K562 (cell line): Measurements from ENCODE around the gene TRMT2A. TPM values are rescaled to one million over a fixed set of nuclear protein-coding genes. Genes with fewer than 3 reads are reported as not detected.
A peak's percentile ranks its signal among the peaks of the same experiment; 100 is the strongest.

ENCODE experiments used
- ATAC-seq: fragments of 200-7000 bp; cut with Tn5 transposase; 3 replicates; pipeline ENCODE4 v1.9.1; 2020; ENCODE audit warnings: moderate library complexity
- Bru-seq: library from RNA; stranded (reverse); fragments of 400-500 nt; gene quantifications from one replicate; lab custom pipeline; 2021; lab: Mats Ljungman, UMichigan
- BruChase-seq, 2 experiments: library from RNA; stranded (reverse); fragments of 400-500 nt; gene quantifications; one replicate each; lab custom pipeline; 2021; lab: Mats Ljungman, UMichigan
- BruUV-seq: library from RNA; stranded (reverse); fragments of 400-500 nt; replicated peaks from 2 replicates; lab custom pipeline; 2021; lab: Mats Ljungman, UMichigan
- CTCF ChIA-PET: fragments of 300-600 bp; formaldehyde crosslinking; extraction: SDS; loops from one replicate; lab custom pipeline; 2021; ENCODE audit warnings: low intra/inter-chr PET ratio; lab: Yijun Ruan, JAX
- POLR2A ChIA-PET: fragments of 300-600, 350-650 bp; sonication (Branson Sonifier 250); formaldehyde crosslinking; extraction: SDS; loops from one replicate; lab custom pipeline; 2021; ENCODE audit warnings: antibody characterized with exemption, inconsistent platforms; lab: Yijun Ruan, JAX
- DNase-seq, 4 experiments: peaks; one replicate each; pipeline versions ENCODE4 v3.0.0 to v3.0.0-alpha.2; 2011 to 2018; ENCODE audit warnings: low spot score in 3 of 4, mixed read lengths in 3 of 4; ENCODE audit errors: extremely low read depth in 1 of 4
- FAIRE-seq: peaks from 2 replicates; lab custom pipeline; 2011; peaks lifted over from hg19 to GRCh38; lab: Jason Lieb, UNC
- H2AFZ ChIP-seq: 2 replicates; pipeline ENCODE4 v1.6.0; 2011; ENCODE audit warnings: low read depth, low read length, control low read depth, inconsistent platforms
- H3K27ac ChIP-seq: fragments of 200-600 bp; 3 replicates; pipeline ENCODE4 v1.8.0; 2011; ENCODE audit warnings: low read depth, mild to moderate bottlenecking, control low read depth, inconsistent platforms, low read length, moderate library complexity, mixed read lengths; ENCODE audit errors: extremely low read depth
- H3K27me3 ChIP-seq, 2 experiments: fragments of 300-600 bp in 1 of 2; 2 replicates in 1 of 2; 3 replicates in 1 of 2; pipeline versions ENCODE4 v1.6.0 to v1.8.0; 2011; ENCODE audit warnings: inconsistent platforms in 2 of 2, low read length in 2 of 2, mild to moderate bottlenecking in 1 of 2, mixed read lengths in 1 of 2, moderate library complexity in 1 of 2; ENCODE audit not compliant: control insufficient read depth in 2 of 2, insufficient read depth in 2 of 2
- H3K36me3 ChIP-seq: fragments of 300-600 bp; 3 replicates; pipeline ENCODE4 v1.8.0; 2011; ENCODE audit warnings: mild to moderate bottlenecking, low read length, inconsistent platforms; ENCODE audit not compliant: control insufficient read depth, insufficient read depth
- H3K4me1 ChIP-seq, 2 experiments: fragments of 200-600 bp in 1 of 2; replicated peaks in 1 of 2; 2 replicates in 1 of 2; 3 replicates in 1 of 2; pipeline versions ENCODE4 v1.5.1 to v1.8.0; 2011; ENCODE audit warnings: inconsistent platforms in 2 of 2, low read length in 2 of 2, mild to moderate bottlenecking in 1 of 2, mixed read lengths in 1 of 2, moderate library complexity in 1 of 2; ENCODE audit not compliant: control insufficient read depth in 2 of 2, insufficient read depth in 2 of 2
- H3K4me2 ChIP-seq: 2 replicates; pipeline ENCODE4 v1.6.1; 2011; ENCODE audit warnings: low read length, control low read depth, inconsistent platforms, mixed read lengths; ENCODE audit not compliant: insufficient read depth
- H3K4me3 ChIP-seq: fragments of 200-600 bp; sonication (generic), shearing (Covaris generic); 2 replicates; pipeline ENCODE4 v1.5.1; 2016; ENCODE audit warnings: control low read depth, inconsistent platforms
- H3K79me2 ChIP-seq: fragments of 200-600 bp; 3 replicates; pipeline ENCODE4 v1.8.0; 2011; ENCODE audit warnings: low read length, inconsistent platforms; ENCODE audit not compliant: control insufficient read depth, insufficient read depth
- H3K9ac ChIP-seq, 2 experiments: 2 replicates each; pipeline versions ENCODE4 v1.6.0 to v1.6.1; 2011; ENCODE audit warnings: low read depth in 2 of 2, low read length in 2 of 2, control low read depth in 1 of 2, inconsistent platforms in 1 of 2, mild to moderate bottlenecking in 1 of 2, mixed read lengths in 1 of 2; ENCODE audit not compliant: insufficient read depth in 1 of 2
- H3K9me1 ChIP-seq: one replicate; pipeline ENCODE4 v1.6.0; 2011; ENCODE audit warnings: inconsistent platforms, mild to moderate bottlenecking, low read length, moderate library complexity; ENCODE audit not compliant: control insufficient read depth, insufficient read depth
- H3K9me3 ChIP-seq: replicated peaks from 2 replicates; pipeline ENCODE4 v1.5.1; 2011; ENCODE audit warnings: low read depth, low read length, inconsistent platforms; ENCODE audit not compliant: control insufficient read depth, insufficient read depth
- H4K20me1 ChIP-seq: replicated peaks from 2 replicates; pipeline ENCODE4 v1.6.1; 2011; ENCODE audit warnings: low read length, inconsistent platforms, mixed read lengths; ENCODE audit not compliant: control insufficient read depth, insufficient read depth
- BDP1 ChIP-seq: IDR thresholded peaks from 3 replicates; pipeline ENCODE4 v1.6.1; 2011; ENCODE audit not compliant: insufficient read length, insufficient read depth
- ESRRB ChIP-seq: fragments of 250-450 bp; sonication (Bioruptor Pico); IDR thresholded peaks from 2 replicates; pipeline ENCODE4 v1.5.0; 2020; ENCODE audit warnings: mild to moderate bottlenecking, moderate library complexity, borderline replicate concordance
- PHF8 ChIP-seq: fragments of 200-600 bp; sonication (generic); IDR thresholded peaks from 2 replicates; pipeline ENCODE4 v1.6.1; 2012; ENCODE audit warnings: mixed run types, mild to moderate bottlenecking, inconsistent platforms, low read length, moderate library complexity, borderline replicate concordance
- POLR2B ChIP-seq: fragments of 450-650 bp; IDR thresholded peaks from 2 replicates; pipeline ENCODE4 v1.6.1; 2018; ENCODE audit warnings: low read depth; ENCODE audit not compliant: partially characterized antibody
- POLR3A ChIP-seq: IDR thresholded peaks from 2 replicates; pipeline ENCODE4 v1.6.1; 2011; ENCODE audit warnings: borderline replicate concordance, mild to moderate bottlenecking, moderate library complexity; ENCODE audit not compliant: insufficient read length, insufficient read depth; ENCODE audit errors: extremely low read depth
- RBM25 ChIP-seq: fragments of 200-400 bp; formaldehyde crosslinking; IDR thresholded peaks from 2 replicates; pipeline ENCODE4 v1.6.1; 2018; ENCODE audit warnings: low read length, low read depth, moderate library complexity; ENCODE audit not compliant: severe bottlenecking
- SAFB2 ChIP-seq: fragments of 200-400 bp; formaldehyde crosslinking; IDR thresholded peaks from 2 replicates; pipeline ENCODE4 v1.6.1; 2018; ENCODE audit warnings: borderline replicate concordance, low read length, low read depth, moderate library complexity; ENCODE audit not compliant: severe bottlenecking
- SMARCA5 ChIP-seq: fragments of 450-650 bp; IDR thresholded peaks from 2 replicates; pipeline ENCODE4 v1.6.1; 2016
- TEAD1 ChIP-seq, 2 experiments: fragments of 450-650 bp in 1 of 2; sonication (generic) in 1 of 2; formaldehyde crosslinking; IDR thresholded peaks; 2 replicates each; pipeline versions ENCODE4 v1.4.0 to v1.8.0; 2020 to 2022; ENCODE audit warnings: mild to moderate bottlenecking in 2 of 2, missing genetic modification reagents in 1 of 2
- XRCC3 ChIP-seq: fragments of 450-650 bp; IDR thresholded peaks from 2 replicates; pipeline ENCODE4 v1.6.1; 2017; ENCODE audit warnings: mild to moderate bottlenecking, moderate library complexity
- ZNF133 ChIP-seq: fragments of 250-450 bp; sonication (Bioruptor Pico); IDR thresholded peaks from 2 replicates; pipeline ENCODE4 v1.4.0; 2020; ENCODE audit warnings: mild to moderate bottlenecking
- ZNF146 ChIP-seq: IDR thresholded peaks from one replicate; pipeline ENCODE4 v1.6.1; 2018; ENCODE audit warnings: missing compliant biosample characterization; ENCODE audit not compliant: unreplicated experiment
- ZNF75A ChIP-seq: fragments of 450-650 bp; formaldehyde crosslinking; IDR thresholded peaks from 2 replicates; pipeline ENCODE4 v1.4.0; 2020; ENCODE audit warnings: mild to moderate bottlenecking
- WGBS: fragments of 100-300 bp; shearing (Covaris generic); methylation state at CpG from one replicate; pipeline ENCODE4 v1.1.6; 2016; ENCODE audit warnings: low coverage, mixed read lengths; ENCODE audit not compliant: insufficient coverage; ENCODE audit errors: missing lambda C conversion rate; 5-methylcytosine and 5-hydroxymethylcytosine counted together
- in situ Hi-C: fragments of 300-500 bp; cut with MboI; formaldehyde crosslinking; loops from 4 replicates; pipeline ENCODE4 v1.15.0; 2018; ENCODE audit warnings: inconsistent platforms, mixed read lengths
- intact Hi-C: fragments of 100-400 bp; cut with micrococcal nuclease; formaldehyde crosslinking; loops from 2 replicates; pipeline ENCODE4 v1.14.2; 2022
- long read RNA-seq, 3 experiments: library from polyadenylated mRNA in 2 of 3; library from RNA in 1 of 3; unstranded in 2 of 3; stranded (forward) in 1 of 3; transcript quantifications; one replicate each; pipeline ENCODE4 v2.0.0, GENCODE V29; 2019 to 2022
- polyA minus RNA-seq, 3 experiments: library from RNA; depleted of rRNA, polyadenylated mRNA; stranded (reverse); fragments of >200 nt; gene quantifications; 2 replicates each; pipeline ENCODE4 v1.2.3, GENCODE V29; 2011
- polyA plus RNA-seq, 8 experiments: library from polyadenylated mRNA; depleted of rRNA in 4 of 8; stranded (reverse) in 5 of 8; unstranded in 3 of 8; fragments of >200 nt; fragmentation: Nextera tagmentation in 2 of 8; fragmentation: Illumina TruSeq in 1 of 8; extraction: Ambion mirVana in 2 of 8; extraction: Trizol in 1 of 8; gene quantifications; 2 replicates each; pipeline versions ENCODE4 v1.2.1 to v1.2.3, GENCODE V29; 2011 to 2014; ENCODE audit warnings: inconsistent platforms in 1 of 8, missing spikeins in 1 of 8
- total RNA-seq, 7 experiments: library from RNA; depleted of rRNA in 6 of 7; stranded (reverse); fragments of >200 nt in 6 of 7; fragmentation: Illumina TruSeq in 2 of 7; extraction: Trizol in 2 of 7; gene quantifications; 2 replicates each; pipeline versions ENCODE4 v1.2.1 to v1.2.3, GENCODE V29; 2011 to 2021; ENCODE audit warnings: low replicate concordance in 1 of 7

The TRMT2A gene, protein sequence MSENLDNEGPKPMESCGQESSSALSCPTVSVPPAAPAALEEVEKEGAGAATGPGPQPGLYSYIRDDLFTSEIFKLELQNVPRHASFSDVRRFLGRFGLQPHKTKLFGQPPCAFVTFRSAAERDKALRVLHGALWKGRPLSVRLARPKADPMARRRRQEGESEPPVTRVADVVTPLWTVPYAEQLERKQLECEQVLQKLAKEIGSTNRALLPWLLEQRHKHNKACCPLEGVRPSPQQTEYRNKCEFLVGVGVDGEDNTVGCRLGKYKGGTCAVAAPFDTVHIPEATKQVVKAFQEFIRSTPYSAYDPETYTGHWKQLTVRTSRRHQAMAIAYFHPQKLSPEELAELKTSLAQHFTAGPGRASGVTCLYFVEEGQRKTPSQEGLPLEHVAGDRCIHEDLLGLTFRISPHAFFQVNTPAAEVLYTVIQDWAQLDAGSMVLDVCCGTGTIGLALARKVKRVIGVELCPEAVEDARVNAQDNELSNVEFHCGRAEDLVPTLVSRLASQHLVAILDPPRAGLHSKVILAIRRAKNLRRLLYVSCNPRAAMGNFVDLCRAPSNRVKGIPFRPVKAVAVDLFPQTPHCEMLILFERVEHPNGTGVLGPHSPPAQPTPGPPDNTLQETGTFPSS
- 249 and 785 TPM in 2 replicates for total RNA-seq (2011; cell fraction: chromatin; rRNA removed; ENCODE audit: low replicate concordance)
- 623 and 778 TPM in 2 replicates for total RNA-seq (2011; cell fraction: nucleolus; rRNA removed)
- total RNA-seq (2011; cell fraction: nucleoplasm; rRNA removed): 344 and 378 TPM in 2 replicates
- total RNA-seq (2014; rRNA removed) (203 and 254 TPM in 2 replicates), total RNA-seq (2014; rRNA removed; fragmentation: Illumina TruSeq; extraction: Trizol) (31.5 and 47.4 TPM in 2 replicates), total RNA-seq (2015; rRNA removed; fragmentation: Illumina TruSeq; extraction: Trizol) (151 and 170 TPM in 2 replicates), total RNA-seq (2021) (222 and 242 TPM in 2 replicates), polyA plus RNA-seq (2011; rRNA removed) (102 and 189 TPM in 2 replicates), polyA plus RNA-seq (2014; fragmentation: Illumina TruSeq; extraction: Trizol) (140 and 177 TPM in 2 replicates), polyA plus RNA-seq (2014; fragmentation: Nextera tagmentation; extraction: Ambion mirVana) (1 to 10 TPM; 1.6 to 6.6 TPM), polyA plus RNA-seq (2014; rRNA removed) (258 and 265 TPM in 2 replicates), polyA minus RNA-seq (2011; rRNA and poly(A)+ RNA removed) (57.9 and 72.9 TPM in 2 replicates), Bru-seq, nascent RNA (percentile 94 among the genes with signal in this experiment), BruChase-seq, experiment 1, labeled RNA remaining after a 2-hour chase (percentile 84 among the genes with signal in this experiment), BruChase-seq, experiment 2, labeled RNA remaining after a 6-hour chase (percentile 85 among the genes with signal in this experiment)
- polyA plus RNA-seq (2011; cell fraction: cytosol; rRNA removed): 155 and 253 TPM in 2 replicates
- polyA plus RNA-seq (2011; cell fraction: nucleus; rRNA removed): 1,476 and 1,701 TPM in 2 replicates
- polyA plus RNA-seq (2012): 173 and 189 TPM in 2 replicates
- 87.3 and 128 TPM in 2 replicates for polyA minus RNA-seq (2011; cell fraction: cytosol; rRNA and poly(A)+ RNA removed)
- 286 and 369 TPM in 2 replicates for polyA minus RNA-seq (2011; cell fraction: nucleus; rRNA and poly(A)+ RNA removed)
- long read RNA-seq, experiment 1, transcript TRMT2A-201 (12 exons, 2,964 nt): major isoform, 258 of 570 reads
- long read RNA-seq, experiment 1, transcript TRMT2A-204 (12 exons, 2,473 nt): minor isoform, 12 of 570 reads
- long read RNA-seq, experiment 1, transcript TRMT2A-202 (13 exons, 2,928 nt): minor isoform, 57 of 570 reads
- long read RNA-seq, experiment 1, transcript TRMT2A-213 (2 exons, 762 nt): minor isoform, 5 of 570 reads
- long read RNA-seq, experiment 1, partial matches to known transcripts: 94 of 570 reads
- long read RNA-seq, experiment 1, other reads (novel, unspliced or antisense): 142 of 570 reads
- long read RNA-seq, experiment 2, transcript TRMT2A-202 (13 exons, 2,928 nt): minor isoform, 9 of 153 reads
- long read RNA-seq, experiment 2, transcript TRMT2A-201 (12 exons, 2,964 nt): major isoform, 63 of 153 reads
- long read RNA-seq, experiment 2, transcript TRMT2A-204 (12 exons, 2,473 nt): minor isoform, 5 of 153 reads
- long read RNA-seq, experiment 2, partial matches to known transcripts: 26 of 153 reads
- long read RNA-seq, experiment 2, other reads (novel, unspliced or antisense): 44 of 153 reads
- long read RNA-seq, experiment 3, transcript TRMT2A-204 (12 exons, 2,473 nt): minor isoform, 7 of 130 reads
- long read RNA-seq, experiment 3, transcript TRMT2A-202 (13 exons, 2,928 nt): minor isoform, 14 of 130 reads
- long read RNA-seq, experiment 3, transcript TRMT2A-201 (12 exons, 2,964 nt): major isoform, 62 of 130 reads
- long read RNA-seq, experiment 3, partial matches to known transcripts: 6 of 130 reads
- long read RNA-seq, experiment 3, other reads (novel, unspliced or antisense): 38 of 130 reads

DNA sequence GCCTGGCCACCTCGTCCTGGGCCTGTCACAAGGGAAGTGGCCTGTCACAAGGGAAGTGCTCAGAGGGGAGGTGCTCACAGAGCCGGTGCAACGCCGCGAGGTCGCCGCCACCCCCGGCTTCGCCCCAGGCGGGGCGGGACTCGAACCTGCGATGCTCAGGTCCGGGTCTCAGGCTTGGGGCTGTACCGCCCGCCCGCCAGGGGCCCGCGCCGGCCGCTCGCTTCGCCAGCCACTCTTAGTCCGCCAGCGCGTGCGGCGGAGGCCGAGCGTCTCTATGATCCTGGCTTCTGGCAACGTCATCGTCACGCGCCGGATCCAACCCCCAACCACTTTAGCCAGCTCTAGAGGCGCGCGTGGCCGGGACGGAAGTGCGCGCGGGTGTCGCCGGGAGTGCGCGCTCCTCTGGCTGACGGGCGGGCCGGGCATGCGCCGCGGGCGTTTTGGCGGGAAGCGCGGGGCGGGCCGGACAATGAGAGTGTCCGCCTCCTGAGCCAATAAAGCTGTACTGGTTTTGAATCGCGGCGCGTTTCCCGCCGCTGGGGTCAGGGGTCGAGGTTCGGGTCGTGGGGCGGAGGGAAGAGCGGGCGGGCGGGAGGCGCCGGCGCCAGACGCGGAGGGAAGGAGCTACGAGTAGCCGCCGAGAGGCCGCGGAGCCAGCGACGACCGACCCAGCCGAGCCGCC is at the start of gene TRMT2A:
TRMT2A (minus strand) TSS at position 276 of the 682 bp plus-strand sequence. CDS start 320 bp downstream, outside the sequence.
- intact Hi-C loops (loop anchor here (1.0 to 5.0 kb wide), 5 partner anchors 37 to 385 kb away; partner anchors contain the start of genes DGCR8, GNB1L and RTL10), in situ Hi-C loops (loop anchor here (10.0 kb wide), 1 partner anchor 392 kb away; the partner anchor contains the start of gene GP1BB)
- Histone ChIP-seq H3K9me1 (no peaks in the 10 kb centered on the region), H3K4me1 (peaks cover 25 to 90% of the 10 kb centered on the region in 2 experiments), H3K27me3 (no peaks in the 10 kb centered on the region), H3K4me3 (peak within 1 kb of the TSS; percentile 63), H3K27ac (peak within 1 kb of the TSS; percentile 94), H3K9ac (peak within 1 kb of the TSS; percentile 96 to 99), H4K20me1 (peaks cover 28% of the 10 kb centered on the region), H2AFZ (peak within 1 kb of the TSS; percentile 94), H3K9me3 (no peaks in the 10 kb centered on the region), H3K36me3 (peaks cover 84% of the 10 kb centered on the region), H3K79me2 (peaks cover 76% of the 10 kb centered on the region), H3K4me2 (peak within 1 kb of the TSS; percentile 97)
- DNase-seq: peak; percentile 100
- ChIA-PET POLR2A (interaction anchor here (0.6 to 20.7 kb wide), 36 partner anchors 9 to 397 kb away, joined by 3 to 513 read pairs (median 5); partner anchors contain the start of genes COMT, DGCR8, GP1BB and TANGO2), CTCF (no interaction called here)
- BruUV-seq: no TSS peak
- WGBS: under 1% methylated on average over 75 of the region's 88 CpGs
- FAIRE-seq: peak; percentile 95
- ATAC-seq: peak; percentile 88
- TF ChIP-seq POLR2B: no peak
- no peak for TF ChIP-seq ZNF133 (CRISPR knock-in tag)
- TF ChIP-seq SAFB2: no peak
- TF ChIP-seq ZNF146 (CRISPR knock-in tag): no peak
- TF ChIP-seq BDP1: no peak
- TF ChIP-seq PHF8: peak; percentile 72; the same call in 1 of the 2 replicates
- TF ChIP-seq ESRRB (CRISPR knock-in tag): no peak
- no peak for TF ChIP-seq RBM25
- no peak for TF ChIP-seq XRCC3
- TF ChIP-seq ZNF75A: no peak
- peak in 1 of 2 experiments; percentile 85; a peak in 2 of 4 replicates for TF ChIP-seq TEAD1 (CRISPR knock-in tag; IDR thresholded peaks at IDR 0.05)
- no peak for TF ChIP-seq POLR3A
- no peak for TF ChIP-seq SMARCA5
